ENCODE measurements around the gene SMOC2. TPM values are rescaled to one million over a fixed set of nuclear protein-coding genes. Genes with fewer than 3 reads are reported as not detected.

The SMOC2 gene
- total RNA-seq, 4 donors from 2014 or later, result 74.7 to 139 (median 118) TPM

GRCh38 chr6:168554898-168555617 lies 114.1 kb downstream of the SMOC2 start:
- H3K9me3 ChIP-seq, result no peaks in the 10 kb centered on the region
- H3K27ac ChIP-seq, result no peak overlapping the region
- H3K4me3 ChIP-seq, result no peak overlapping the region

GRCh38 chr6:168555618-168556273 lies 114.8 kb downstream of the SMOC2 start:
- Histone ChIP-seq H3K27me3 (no peaks in the 10 kb centered on the region), H3K4me3 (no peak overlapping the region), H3K27ac (no peak overlapping the region), H3K36me3 (no peaks in the 10 kb centered on the region), H3K9me3 (no peaks in the 10 kb centered on the region), H3K4me1 (no peaks in the 10 kb centered on the region)
- WGBS, 2 donors, result 92 to 93% methylated on average over 27 to 39 of the region's 41 CpGs
- DNase-seq (ENCODE audit: low spot score in 2 of 2), result no peak
- no peak for TF ChIP-seq EP300 (IDR thresholded peaks at IDR 0.05)
- no peak for TF ChIP-seq CTCF (IDR thresholded peaks at IDR 0.05)
- TF ChIP-seq POLR2A (IDR thresholded peaks at IDR 0.05), result no peak

More at GRCh38 chr6:168554898-168555617, 114.1 kb downstream of the SMOC2 start:
- WGBS, 2 donors, result 85 to 86% methylated on average over 33 of the region's 33 CpGs
- TF ChIP-seq EP300 (IDR thresholded peaks at IDR 0.05), result no peak
- no peak for TF ChIP-seq CTCF (IDR thresholded peaks at IDR 0.05)
- TF ChIP-seq POLR2A (IDR thresholded peaks at IDR 0.05), result no peak
- no peaks in the 10 kb centered on the region for H3K4me1 ChIP-seq
- peaks cover 0 to 4% (median 0%) of the 10 kb centered on the region in 3 donors for H3K36me3 ChIP-seq
- no peak for DNase-seq (ENCODE audit: low spot score in 2 of 2)
- H3K27me3 ChIP-seq, result no peaks in the 10 kb centered on the region

- no peak for TF ChIP-seq POLR2A (IDR thresholded peaks at IDR 0.05)
- no peak for TF ChIP-seq CTCF (IDR thresholded peaks at IDR 0.05)
- TF ChIP-seq EP300 (IDR thresholded peaks at IDR 0.05), result no peak
- no peak for DNase-seq (ENCODE audit: low spot score in 2 of 2)
- H3K36me3 ChIP-seq, result no peaks in the 10 kb centered on the region
- H3K27ac ChIP-seq, result no peak overlapping the region
- no peaks in the 10 kb centered on the region for H3K9me3 ChIP-seq
- WGBS, 2 donors, result 90 to 93% methylated on average over 8 of the region's 8 CpGs
- H3K27me3 ChIP-seq, result no peaks in the 10 kb centered on the region
- H3K4me3 ChIP-seq, result no peak overlapping the region
- H3K4me1 ChIP-seq, result no peaks in the 10 kb centered on the region
Measured at GRCh38 chr6:168557512-168557911, 116.5 kb downstream of the SMOC2 start.

GRCh38 chr6:168558686-168559085 lies 117.7 kb downstream of the SMOC2 start:
- Histone ChIP-seq H3K27me3 (no peaks in the 10 kb centered on the region), H3K4me3 (no peak overlapping the region), H3K36me3 (no peaks in the 10 kb centered on the region), H3K4me1 (no peaks in the 10 kb centered on the region), H3K27ac (no peak overlapping the region), H3K9me3 (no peaks in the 10 kb centered on the region)
- TF ChIP-seq EP300 (IDR thresholded peaks at IDR 0.05), result no peak
- DNase-seq (ENCODE audit: low spot score in 2 of 2), result no peak
- WGBS, 2 donors, result 92 to 96% methylated on average over 19 to 20 of the region's 20 CpGs

- Histone ChIP-seq H3K9me3 (no peaks in the 10 kb centered on the region), H3K27ac (no peak overlapping the region), H3K4me1 (no peaks in the 10 kb centered on the region), H3K36me3 (no peaks in the 10 kb centered on the region), H3K4me3 (no peak overlapping the region), H3K27me3 (no peaks in the 10 kb centered on the region)
- WGBS, 2 donors, result 69 to 70% methylated on average over 6 of the region's 6 CpGs
- DNase-seq (ENCODE audit: low spot score in 2 of 2), result no peak
- no peak for TF ChIP-seq POLR2A (IDR thresholded peaks at IDR 0.05)
Measured at GRCh38 chr6:168559574-168560098, 118.7 kb downstream of the SMOC2 start.

- TF ChIP-seq CTCF (IDR thresholded peaks at IDR 0.05) (no peak), POLR2A (IDR thresholded peaks at IDR 0.05) (no peak), EP300 (IDR thresholded peaks at IDR 0.05) (no peak)
- Histone ChIP-seq H3K27ac (no peak overlapping the region), H3K4me1 (no peaks in the 10 kb centered on the region), H3K9me3 (no peaks in the 10 kb centered on the region), H3K27me3 (no peaks in the 10 kb centered on the region), H3K4me3 (no peak overlapping the region), H3K36me3 (no peaks in the 10 kb centered on the region)
- DNase-seq (ENCODE audit: low spot score in 2 of 2), result no peak
- 60 to 64% methylated on average over 6 of the region's 6 CpGs for WGBS, 2 donors
Measured at GRCh38 chr6:168560126-168560525, 119.1 kb downstream of the SMOC2 start.

All from tibial nerve (tissue), 4 donors.